Breast epithelium (tissue), 3 donors: ENCODE results near the gene TMEM270.
A peak's percentile ranks its signal among the peaks of the same experiment; 100 is the strongest.

Source experiments
- POLR2A ChIP-seq: fragments of 450-650 bp; IDR thresholded peaks from one replicate; pipeline ENCODE4 v1.6.1; 2016; ENCODE audit warnings: antibody characterized with exemption, mild to moderate bottlenecking, moderate library complexity
- TF ChIP-seq, protein P1 (sequence below), 3 donors: fragments of 450-650 bp; IDR thresholded peaks; one replicate each; pipeline ENCODE4 v1.5.1; 2016 to 2017; ENCODE audit warnings: antibody characterized with exemption in 3 of 3, mild to moderate bottlenecking in 3 of 3, moderate library complexity in 3 of 3

DNA sequence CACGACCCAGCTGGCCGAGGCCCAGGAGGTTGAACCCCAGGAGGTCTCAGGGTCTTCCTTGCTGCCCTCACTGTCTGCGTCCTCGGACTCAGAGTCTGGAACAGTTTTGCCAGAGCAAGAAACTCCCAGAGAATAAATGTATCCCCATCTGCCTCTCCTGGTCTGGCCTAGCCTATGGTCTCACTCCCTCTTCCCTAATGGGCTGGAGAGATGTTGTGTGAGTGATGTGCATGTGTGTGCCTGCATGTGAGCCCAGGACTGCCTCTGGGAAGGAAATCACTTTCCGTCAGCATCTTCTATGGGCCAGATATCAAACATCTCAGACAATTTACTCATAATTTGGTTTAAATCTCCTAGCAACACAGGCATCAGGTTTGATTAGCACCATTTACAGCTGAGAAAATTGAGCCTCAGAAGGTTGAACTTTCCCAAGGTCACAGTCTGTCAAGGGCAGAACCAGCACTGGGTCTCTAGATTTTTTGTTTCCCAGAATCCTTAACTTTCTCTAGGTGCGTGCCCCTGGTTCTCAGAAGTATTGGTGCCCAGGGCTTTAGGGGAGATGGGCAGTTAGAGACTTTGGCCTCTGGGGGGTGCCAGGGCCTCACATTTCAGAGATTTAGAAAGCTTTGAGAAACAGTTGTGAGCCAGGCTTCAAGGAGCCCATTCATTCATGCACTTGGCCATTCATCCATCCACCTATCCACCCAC is 4.9 kb downstream of the TMEM270 start:
- TF ChIP-seq, protein P1, sequence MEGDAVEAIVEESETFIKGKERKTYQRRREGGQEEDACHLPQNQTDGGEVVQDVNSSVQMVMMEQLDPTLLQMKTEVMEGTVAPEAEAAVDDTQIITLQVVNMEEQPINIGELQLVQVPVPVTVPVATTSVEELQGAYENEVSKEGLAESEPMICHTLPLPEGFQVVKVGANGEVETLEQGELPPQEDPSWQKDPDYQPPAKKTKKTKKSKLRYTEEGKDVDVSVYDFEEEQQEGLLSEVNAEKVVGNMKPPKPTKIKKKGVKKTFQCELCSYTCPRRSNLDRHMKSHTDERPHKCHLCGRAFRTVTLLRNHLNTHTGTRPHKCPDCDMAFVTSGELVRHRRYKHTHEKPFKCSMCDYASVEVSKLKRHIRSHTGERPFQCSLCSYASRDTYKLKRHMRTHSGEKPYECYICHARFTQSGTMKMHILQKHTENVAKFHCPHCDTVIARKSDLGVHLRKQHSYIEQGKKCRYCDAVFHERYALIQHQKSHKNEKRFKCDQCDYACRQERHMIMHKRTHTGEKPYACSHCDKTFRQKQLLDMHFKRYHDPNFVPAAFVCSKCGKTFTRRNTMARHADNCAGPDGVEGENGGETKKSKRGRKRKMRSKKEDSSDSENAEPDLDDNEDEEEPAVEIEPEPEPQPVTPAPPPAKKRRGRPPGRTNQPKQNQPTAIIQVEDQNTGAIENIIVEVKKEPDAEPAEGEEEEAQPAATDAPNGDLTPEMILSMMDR (IDR thresholded peaks at IDR 0.05), result peak; percentile 20 to 71 (median 43)
- TF ChIP-seq POLR2A, result no peak
